SK-N-MC (cell line): ENCODE data around the gene ACR.

Experiments used
- EZH2 ChIP-seq: fragments of 200-600 bp; sonication (generic); IDR thresholded peaks from one replicate; pipeline ENCODE4 v1.6.1; 2017; ENCODE audit warnings: antibody characterized with exemption
- FOXP2 ChIP-seq: optimal IDR thresholded peaks from 2 replicates; pipeline ENCODE3; 2011; ENCODE audit warnings: mild to moderate bottlenecking, moderate library complexity; ENCODE audit not compliant: insufficient read depth; ENCODE audit errors: extremely low read length, control extremely low read depth
- POLR2AphosphoS5 ChIP-seq: IDR thresholded peaks from 2 replicates; pipeline ENCODE4 v1.6.1; 2012; ENCODE audit warnings: mild to moderate bottlenecking, low read depth, low read length, borderline replicate concordance

DNA sequence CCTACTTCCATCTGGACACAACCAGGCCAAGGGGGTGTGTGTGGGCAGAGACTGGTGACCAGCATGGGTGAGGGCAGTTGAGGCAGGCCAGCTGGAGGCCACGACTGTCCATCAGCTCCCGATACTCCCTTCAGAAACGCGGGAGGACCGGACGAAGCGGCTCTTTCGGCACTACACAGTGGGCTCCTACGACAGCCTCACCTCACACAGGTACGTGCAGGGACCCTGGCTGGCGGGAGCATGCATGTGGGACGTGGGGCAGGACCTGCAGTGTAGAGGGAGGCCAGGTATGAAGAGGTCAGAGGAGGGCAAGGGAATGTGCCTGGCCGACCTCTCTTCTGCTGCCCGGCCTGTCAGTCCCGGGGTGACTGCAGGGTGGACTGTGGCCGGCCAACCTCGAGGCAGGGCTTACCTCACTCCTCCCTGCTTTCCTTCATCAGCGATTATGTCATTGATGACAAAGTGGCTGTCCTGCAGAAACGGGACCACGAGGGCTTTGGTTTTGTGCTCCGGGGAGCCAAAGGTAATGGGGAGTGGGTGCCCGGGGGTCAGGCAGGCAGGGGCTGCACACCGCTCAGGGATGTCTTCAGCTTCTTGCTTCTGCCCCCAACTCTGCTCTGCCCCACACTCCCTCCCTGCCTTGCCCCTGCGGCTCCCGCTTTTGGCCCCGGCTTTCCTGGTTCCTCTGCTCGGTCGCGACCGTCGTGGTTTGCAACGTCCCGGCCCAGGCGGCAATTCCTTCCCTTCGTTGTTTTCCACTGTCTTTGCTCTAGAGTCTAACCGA, 34.1 kb upstream of the ACR start:
- no peak for TF ChIP-seq POLR2AphosphoS5
- no peak for TF ChIP-seq EZH2
- no peak for TF ChIP-seq FOXP2
